GM12892 (cell line): ENCODE measurements around the gene KCNT2.

ENCODE experiments used
- POLR2A ChIP-seq: IDR thresholded peaks from 2 replicates; pipeline ENCODE4 v1.6.1; 2011; ENCODE audit warnings: low read depth, low read length, control low read depth
- TAF1 ChIP-seq: IDR thresholded peaks from 2 replicates; pipeline ENCODE4 v1.6.1; 2011; ENCODE audit warnings: low read depth, mild to moderate bottlenecking, control low read depth, low read length, borderline replicate concordance

- no peak for TF ChIP-seq TAF1
- no peak for TF ChIP-seq POLR2A
Observed at GRCh38 chr1:196393742-196394141, 214.5 kb downstream of the KCNT2 start.
